ENCODE results near the gene KIAA0586. TPM values are rescaled to one million over a fixed set of nuclear protein-coding genes. Genes with fewer than 3 reads are reported as not detected.

The KIAA0586 gene
- total RNA-seq, 2 experiments from 2014 or later = 24.1 to 27.7 TPM

DNA sequence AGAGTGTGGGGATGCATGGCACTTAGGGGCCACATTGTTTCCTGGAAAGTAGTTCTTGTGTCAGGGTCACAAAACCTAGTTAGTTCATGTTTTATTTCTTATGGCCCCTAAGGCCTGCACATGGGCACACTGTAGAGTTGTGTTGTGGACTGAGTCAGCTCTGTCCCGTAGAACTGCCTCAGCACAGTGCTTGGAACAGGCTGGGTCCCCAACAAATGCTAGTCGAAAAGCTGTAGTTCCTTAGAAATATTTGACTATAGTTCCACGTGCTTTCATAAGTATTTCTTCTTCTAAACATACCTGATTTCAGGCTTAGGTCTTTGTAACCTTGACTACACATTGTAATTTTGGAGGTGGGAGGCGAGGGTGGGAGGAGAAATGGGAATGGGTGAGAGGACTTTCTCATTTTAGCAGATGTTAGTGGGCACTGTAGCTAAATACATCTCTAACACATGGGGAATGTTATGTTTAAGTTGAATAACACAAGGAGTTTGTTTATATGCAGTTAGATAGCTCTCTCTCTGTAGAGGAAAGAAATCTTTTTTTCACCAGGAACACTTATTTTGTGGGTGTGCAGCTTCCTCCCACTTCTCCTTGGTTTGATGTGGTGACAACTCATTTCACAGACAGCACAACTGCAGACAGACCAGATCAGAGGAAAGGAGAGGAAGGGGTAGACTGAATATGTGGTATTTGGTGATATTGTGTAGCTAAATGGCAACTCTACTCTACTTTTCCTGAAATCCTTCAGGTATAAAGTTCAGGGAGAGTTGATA lies 170.7 kb downstream of the KIAA0586 start:
- Mint-ChIP-seq H3K36me3 (no peaks in the 10 kb centered on the region), H3K4me3 (no peak overlapping the region), H3K27me3 (no peaks in the 10 kb centered on the region), H3K27ac (no peak overlapping the region), H3K4me1 (peaks cover 13% of the 10 kb centered on the region), H3K9me3 (ENCODE audit: low read depth) (no peaks in the 10 kb centered on the region)
- CTCF ChIA-PET = no interaction called here
- no peak for ATAC-seq
- DNase-seq = no peak

DNA sequence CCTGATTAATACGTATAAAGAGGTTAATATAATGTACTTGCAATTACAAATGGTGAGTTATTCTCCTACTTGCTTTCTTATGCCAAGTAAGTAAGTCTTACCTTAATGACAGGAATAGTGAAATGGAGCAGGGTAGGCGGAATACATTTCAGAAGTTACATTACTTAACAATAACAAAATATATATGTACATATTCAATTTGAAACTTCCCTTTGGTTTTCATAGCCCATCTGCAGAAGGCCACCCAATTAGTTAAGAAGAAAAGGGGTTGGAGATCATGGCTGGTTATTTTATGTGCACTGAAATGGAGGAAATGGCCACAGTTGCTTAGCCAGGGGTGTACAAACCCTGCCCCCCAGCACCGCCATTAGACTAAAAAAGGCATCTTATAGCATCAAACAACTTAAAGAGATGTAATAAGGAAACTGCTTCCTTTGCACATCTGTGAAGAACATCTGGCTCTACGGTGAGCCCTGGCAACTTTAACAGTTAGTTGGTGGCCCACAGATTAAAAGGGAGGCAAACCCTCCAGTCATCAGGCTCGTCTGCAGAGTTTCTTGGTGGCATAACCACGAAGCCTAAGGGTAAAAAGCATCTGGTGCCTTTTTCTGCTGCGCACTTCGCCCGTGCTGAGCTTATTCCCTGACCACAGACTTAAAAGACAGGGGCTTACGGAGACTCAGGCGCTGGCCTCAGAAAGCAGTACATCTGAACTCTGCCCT lies 171.4 kb downstream of the KIAA0586 start:
- H3K27ac Mint-ChIP-seq = no peak overlapping the region
- CTCF ChIA-PET = no interaction called here
- peaks cover 13% of the 10 kb centered on the region for H3K4me1 Mint-ChIP-seq
- ATAC-seq = no peak
- no peaks in the 10 kb centered on the region for H3K27me3 Mint-ChIP-seq
- H3K36me3 Mint-ChIP-seq = no peaks in the 10 kb centered on the region
- no peaks in the 10 kb centered on the region for H3K9me3 Mint-ChIP-seq (ENCODE audit: low read depth)
- no peak for DNase-seq
- no peak overlapping the region for H3K4me3 Mint-ChIP-seq

DNA sequence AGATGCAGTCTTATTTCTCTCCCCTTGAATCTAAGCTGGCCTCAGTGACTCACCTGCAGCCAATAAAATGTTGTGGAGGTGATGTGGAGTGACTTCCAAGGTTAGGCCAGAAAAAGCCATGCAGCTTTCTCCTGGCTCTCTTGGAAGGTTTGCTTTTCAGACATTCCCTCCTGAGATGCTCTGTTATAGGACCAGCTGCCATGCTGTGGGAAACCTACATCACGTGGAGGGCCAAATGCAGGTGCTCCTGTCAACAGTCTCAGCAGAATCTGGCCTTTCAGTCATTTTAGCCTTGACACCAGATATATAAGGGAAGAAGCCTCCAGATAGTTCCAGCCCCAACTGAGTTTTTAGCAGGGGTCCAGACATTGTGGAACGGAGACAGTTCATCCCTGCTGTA lies 172.2 kb downstream of the KIAA0586 start:
- no peaks in the 10 kb centered on the region for H3K36me3 Mint-ChIP-seq
- peaks cover 13% of the 10 kb centered on the region for H3K4me1 Mint-ChIP-seq
- no peaks in the 10 kb centered on the region for H3K27me3 Mint-ChIP-seq
- no peak overlapping the region for H3K27ac Mint-ChIP-seq
- CTCF ChIA-PET = no interaction called here
- no peak overlapping the region for H3K4me3 Mint-ChIP-seq
- ATAC-seq = no peak
- DNase-seq = no peak
- no peaks in the 10 kb centered on the region for H3K9me3 Mint-ChIP-seq (ENCODE audit: low read depth)

Other genes starting within 250 kb of the KIAA0586 start
- gene ACTR10, start 227.6 kb upstream of the KIAA0586 start, total RNA-seq = 10 to 100 TPM; 36.5 to 40.2 TPM
- 100 to 1,000 TPM; 284 to 312 TPM for gene PSMA3, start 182.9 kb upstream of the KIAA0586 start, total RNA-seq
- 10 to 100 TPM; 32.2 to 35.8 TPM for gene ARID4A, start 129.2 kb upstream of the KIAA0586 start, total RNA-seq
- gene TOMM20L, start 31.8 kb upstream of the KIAA0586 start, total RNA-seq = not detected
- gene TIMM9, start 188 bp upstream of the KIAA0586 start, total RNA-seq = 10 to 100 TPM; 29.4 to 44.3 TPM
- under 1 TPM in 1 of 2 experiments, not detected in 1; 0.21 TPM for gene DACT1, start 210.2 kb downstream of the KIAA0586 start, total RNA-seq